ENCODE measurements around the gene MTCL3.

- no peak for TF ChIP-seq ZBTB46 (CRISPR knock-in tag; IDR thresholded peaks at IDR 0.05; ENCODE audit: borderline replicate concordance)
- no peak for TF ChIP-seq TOE1 (CRISPR knock-in tag; IDR thresholded peaks at IDR 0.05)
- TF ChIP-seq CTCF (CRISPR knock-in tag; IDR thresholded peaks at IDR 0.05): no peak
- TF ChIP-seq ZNF724P (CRISPR knock-in tag; IDR thresholded peaks at IDR 0.05; ENCODE audit: borderline replicate concordance): no peak
- TF ChIP-seq SPEN (CRISPR knock-in tag; IDR thresholded peaks at IDR 0.05; ENCODE audit: low read depth): no peak
- no peak for TF ChIP-seq NFIB (CRISPR knock-in tag; IDR thresholded peaks at IDR 0.05; ENCODE audit: borderline replicate concordance)
- TF ChIP-seq FOXA1 (IDR thresholded peaks at IDR 0.05): no peak
- TF ChIP-seq FOXA1 (CRISPR knock-in tag; IDR thresholded peaks at IDR 0.05): no peak
- TF ChIP-seq ZNF782 (CRISPR knock-in tag; IDR thresholded peaks at IDR 0.05; ENCODE audit: borderline replicate concordance): no peak
- TF ChIP-seq SMC3 (IDR thresholded peaks at IDR 0.05; ENCODE audit: low read length): no peak
- TF ChIP-seq BATF2 (CRISPR knock-in tag; IDR thresholded peaks at IDR 0.05): no peak
Observed at GRCh38 chr6:127496471-127496870, 22.7 kb downstream of the MTCL3 start.

Measured in HepG2 (cell line).